Measurements from ENCODE around the gene TSPOAP1. TPM values are rescaled to one million over a fixed set of nuclear protein-coding genes. Genes with fewer than 3 reads are reported as not detected.

TSPOAP1 gene
- total RNA-seq, 1 donor from 2014 or later, result 101 TPM

DNA sequence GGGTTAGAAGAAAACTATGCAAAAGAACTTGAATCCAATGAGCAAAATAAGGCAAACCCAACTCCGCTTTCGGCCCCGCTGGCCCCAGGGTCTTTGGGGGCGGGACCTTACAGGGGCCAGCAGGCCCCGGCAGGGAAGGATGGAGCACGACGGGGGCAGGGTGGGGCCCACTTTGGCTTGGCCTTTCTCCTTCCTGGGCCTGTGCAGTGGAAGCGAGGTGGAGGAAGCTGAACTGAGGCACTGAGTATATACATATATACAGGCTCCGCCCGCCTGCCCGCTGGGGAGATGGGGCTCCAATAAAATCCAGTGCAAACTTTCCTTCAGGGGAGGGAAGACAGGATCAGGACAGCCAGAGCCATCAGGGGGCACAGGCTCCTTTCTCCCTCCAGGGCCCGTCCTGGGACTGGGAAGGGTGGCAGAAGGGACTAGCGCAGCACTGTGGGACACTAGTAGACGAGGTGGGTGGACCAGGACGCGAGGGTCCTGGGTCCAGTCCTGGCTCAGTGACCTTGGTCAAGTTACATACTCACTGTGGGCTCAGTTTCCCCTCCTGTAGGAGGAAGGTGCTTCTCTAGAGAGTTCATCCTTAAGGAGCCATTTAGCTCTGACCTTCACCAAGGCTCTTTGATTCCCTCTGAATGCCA, 27.0 kb downstream of the TSPOAP1 start:
- H3K4me1 Mint-ChIP-seq (ENCODE audit: low read depth), result no peaks in the 10 kb centered on the region
- no peaks in the 10 kb centered on the region for H3K9me3 Mint-ChIP-seq (ENCODE audit: low read depth)
- no peak overlapping the region for H3K27ac Mint-ChIP-seq
- TF ChIP-seq, protein P1, sequence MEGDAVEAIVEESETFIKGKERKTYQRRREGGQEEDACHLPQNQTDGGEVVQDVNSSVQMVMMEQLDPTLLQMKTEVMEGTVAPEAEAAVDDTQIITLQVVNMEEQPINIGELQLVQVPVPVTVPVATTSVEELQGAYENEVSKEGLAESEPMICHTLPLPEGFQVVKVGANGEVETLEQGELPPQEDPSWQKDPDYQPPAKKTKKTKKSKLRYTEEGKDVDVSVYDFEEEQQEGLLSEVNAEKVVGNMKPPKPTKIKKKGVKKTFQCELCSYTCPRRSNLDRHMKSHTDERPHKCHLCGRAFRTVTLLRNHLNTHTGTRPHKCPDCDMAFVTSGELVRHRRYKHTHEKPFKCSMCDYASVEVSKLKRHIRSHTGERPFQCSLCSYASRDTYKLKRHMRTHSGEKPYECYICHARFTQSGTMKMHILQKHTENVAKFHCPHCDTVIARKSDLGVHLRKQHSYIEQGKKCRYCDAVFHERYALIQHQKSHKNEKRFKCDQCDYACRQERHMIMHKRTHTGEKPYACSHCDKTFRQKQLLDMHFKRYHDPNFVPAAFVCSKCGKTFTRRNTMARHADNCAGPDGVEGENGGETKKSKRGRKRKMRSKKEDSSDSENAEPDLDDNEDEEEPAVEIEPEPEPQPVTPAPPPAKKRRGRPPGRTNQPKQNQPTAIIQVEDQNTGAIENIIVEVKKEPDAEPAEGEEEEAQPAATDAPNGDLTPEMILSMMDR (IDR thresholded peaks at IDR 0.05; ENCODE audit: unreplicated experiment), result no peak
- H3K4me3 Mint-ChIP-seq (ENCODE audit: low read depth), result no peak overlapping the region
- H3K36me3 Mint-ChIP-seq (ENCODE audit: insufficient read depth), result no peaks in the 10 kb centered on the region
- no peaks in the 10 kb centered on the region for H3K27me3 Mint-ChIP-seq
- no peak for DNase-seq (ENCODE audit: low spot score, unreplicated experiment)

DNA sequence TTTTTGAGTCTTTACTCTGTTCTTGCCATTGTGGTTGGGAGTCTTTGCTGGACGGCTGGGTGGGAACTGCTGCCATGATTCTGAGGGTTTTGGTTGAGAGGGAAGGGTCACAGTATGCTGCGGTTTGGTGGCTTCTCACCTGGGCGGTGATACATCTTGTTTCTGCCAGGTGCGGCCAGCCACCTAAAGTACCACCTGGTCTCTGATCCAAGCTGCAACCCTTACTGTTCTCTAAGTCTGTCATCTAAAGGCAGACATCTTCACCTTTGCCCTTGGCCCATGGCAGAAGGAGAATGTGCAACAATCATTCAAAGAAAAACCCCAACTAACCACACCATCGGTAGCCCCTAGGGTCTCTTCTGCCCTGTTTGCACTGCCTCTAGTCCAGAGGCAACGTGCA, 28.3 kb downstream of the TSPOAP1 start:
- H3K36me3 Mint-ChIP-seq (ENCODE audit: insufficient read depth), result no peaks in the 10 kb centered on the region
- no peak for DNase-seq (ENCODE audit: low spot score, unreplicated experiment)
- no peaks in the 10 kb centered on the region for H3K4me1 Mint-ChIP-seq (ENCODE audit: low read depth)
- H3K27ac Mint-ChIP-seq, result no peak overlapping the region
- no peak overlapping the region for H3K4me3 Mint-ChIP-seq (ENCODE audit: low read depth)
- H3K9me3 Mint-ChIP-seq (ENCODE audit: low read depth), result no peaks in the 10 kb centered on the region
- H3K27me3 Mint-ChIP-seq, result no peaks in the 10 kb centered on the region
- TF ChIP-seq, protein P1 (IDR thresholded peaks at IDR 0.05; ENCODE audit: unreplicated experiment), result no peak

DNA sequence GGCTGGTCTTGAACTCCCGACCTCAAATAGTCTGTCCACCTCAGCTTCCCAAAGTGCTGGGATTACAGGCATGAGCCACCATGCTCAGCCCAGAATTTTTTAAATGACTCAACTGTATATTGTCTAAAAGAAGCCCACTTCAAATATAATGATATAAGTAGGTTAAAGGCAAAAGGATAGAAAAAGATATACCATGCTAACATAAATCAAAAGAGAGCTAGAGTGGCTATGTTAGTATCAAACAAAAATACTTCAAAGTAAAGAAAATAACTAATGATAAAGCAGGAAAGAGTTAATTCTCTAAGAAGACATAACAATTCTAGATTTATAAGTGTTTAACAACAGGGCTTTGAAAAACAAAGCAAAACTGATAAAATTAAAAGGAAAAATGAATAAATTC, 34.6 kb downstream of the TSPOAP1 start:
- Mint-ChIP-seq H3K27ac (no peak overlapping the region), H3K36me3 (ENCODE audit: insufficient read depth) (no peaks in the 10 kb centered on the region), H3K9me3 (ENCODE audit: low read depth) (no peaks in the 10 kb centered on the region), H3K4me1 (ENCODE audit: low read depth) (no peaks in the 10 kb centered on the region), H3K4me3 (ENCODE audit: low read depth) (no peak overlapping the region), H3K27me3 (peaks cover 16% of the 10 kb centered on the region)
- TF ChIP-seq, protein P1 (IDR thresholded peaks at IDR 0.05; ENCODE audit: unreplicated experiment), result no peak
- DNase-seq (ENCODE audit: low spot score, unreplicated experiment), result no peak

DNA sequence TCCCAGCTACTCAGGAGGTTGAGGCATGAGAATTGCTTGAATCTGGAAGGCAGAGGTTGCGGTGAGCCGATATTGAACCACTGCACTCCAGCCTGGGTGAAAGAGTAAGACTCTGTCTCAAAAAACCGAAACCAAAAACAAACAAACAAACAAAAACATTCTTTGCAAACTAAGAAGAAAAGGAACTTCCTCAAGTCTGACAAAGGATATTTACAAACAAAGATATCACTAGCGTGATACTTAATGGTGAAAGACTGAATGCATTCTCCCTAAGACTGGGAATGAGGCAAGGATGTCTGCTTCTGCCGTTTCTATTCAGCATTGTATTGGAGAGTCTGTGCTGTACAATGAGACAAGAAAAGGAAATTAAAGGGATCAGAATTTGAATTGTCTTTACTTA, 37.3 kb downstream of the TSPOAP1 start:
- no peak for DNase-seq (ENCODE audit: low spot score, unreplicated experiment)
- no peak overlapping the region for H3K27ac Mint-ChIP-seq
- no peaks in the 10 kb centered on the region for H3K36me3 Mint-ChIP-seq (ENCODE audit: insufficient read depth)
- H3K4me1 Mint-ChIP-seq (ENCODE audit: low read depth), result no peaks in the 10 kb centered on the region
- peaks cover 16% of the 10 kb centered on the region for H3K27me3 Mint-ChIP-seq
- H3K9me3 Mint-ChIP-seq (ENCODE audit: low read depth), result no peaks in the 10 kb centered on the region
- no peak overlapping the region for H3K4me3 Mint-ChIP-seq (ENCODE audit: low read depth)
- TF ChIP-seq, protein P1 (IDR thresholded peaks at IDR 0.05; ENCODE audit: unreplicated experiment), result no peak

DNA sequence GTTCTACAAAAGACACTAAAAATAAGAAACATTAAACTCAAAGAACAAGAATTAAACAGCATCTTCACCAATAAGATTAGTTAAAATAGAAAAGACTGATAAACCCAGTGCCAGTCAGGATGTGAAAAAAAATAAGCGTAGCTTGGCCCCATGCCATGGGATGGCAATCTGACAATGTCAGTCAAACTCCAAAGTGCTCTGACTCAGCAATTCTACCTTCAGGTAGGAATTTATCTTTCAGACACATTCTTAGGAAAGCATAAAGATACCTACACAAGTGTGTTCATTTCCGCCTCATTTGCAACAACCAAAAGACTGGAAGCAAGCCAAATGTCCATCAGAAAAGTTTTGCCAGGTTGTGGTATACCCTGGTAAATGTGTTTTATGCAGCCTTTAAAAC, 38.7 kb downstream of the TSPOAP1 start:
- Mint-ChIP-seq H3K27me3 (peaks cover 19% of the 10 kb centered on the region), H3K4me1 (ENCODE audit: low read depth) (no peaks in the 10 kb centered on the region), H3K9me3 (ENCODE audit: low read depth) (no peaks in the 10 kb centered on the region), H3K4me3 (ENCODE audit: low read depth) (no peak overlapping the region), H3K36me3 (ENCODE audit: insufficient read depth) (no peaks in the 10 kb centered on the region), H3K27ac (no peak overlapping the region)
- no peak for DNase-seq (ENCODE audit: low spot score, unreplicated experiment)
- TF ChIP-seq, protein P1 (IDR thresholded peaks at IDR 0.05; ENCODE audit: unreplicated experiment), result no peak

All from progenitor cell of endocrine pancreas (in vitro differentiated cells).